Activated CD4-positive, CD25-positive, alpha-beta regulatory T cell treated with anti-CD3 and anti-CD28 coated beads, Interleukin-2, amount 50 U/mL, for 72 hours (primary cell): ENCODE data around the gene AOPEP.

Source experiments
- DNase-seq: peaks from one replicate; pipeline ENCODE4 v3.0.0; 2021

AOPEP gene

DNA sequence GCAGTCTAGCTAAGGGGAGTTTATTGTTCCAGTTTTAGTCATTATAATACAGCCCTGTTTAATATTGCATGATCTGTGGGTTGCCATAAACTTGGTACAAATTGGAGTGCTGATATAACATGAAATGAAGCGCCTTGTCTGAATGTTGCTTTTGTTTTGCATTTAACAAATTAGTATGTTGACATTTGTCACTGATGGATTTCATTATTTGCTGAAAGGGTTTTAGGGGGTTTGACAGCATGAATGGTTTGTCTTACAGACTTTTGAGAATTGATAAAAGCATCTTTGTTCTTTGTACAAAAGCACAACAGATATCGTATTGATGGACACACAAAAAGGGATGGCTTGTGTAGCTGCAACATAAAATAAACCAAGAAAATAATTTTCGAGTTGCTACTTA is 178.3 kb downstream of the AOPEP start:
- DNase-seq, result no peak

DNA sequence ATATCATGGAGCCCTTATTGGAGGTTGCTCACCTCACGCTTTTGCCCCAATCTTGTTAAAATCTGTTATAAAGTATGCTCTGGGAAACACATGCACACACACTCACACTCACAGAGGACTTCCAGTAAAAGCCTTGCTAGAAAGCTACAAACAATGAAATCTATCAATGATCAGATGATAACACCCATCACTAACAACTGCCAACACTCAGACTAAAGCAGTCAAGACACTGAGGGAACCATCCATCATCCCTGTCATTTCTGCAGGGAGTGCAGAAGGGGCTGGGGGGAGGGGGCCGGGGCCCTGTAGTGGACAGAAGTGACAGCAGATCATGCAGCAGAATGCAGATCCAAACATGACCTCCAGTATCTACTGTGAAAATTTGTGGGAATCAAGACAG is 179.1 kb downstream of the AOPEP start:
- DNase-seq, result no peak

DNA sequence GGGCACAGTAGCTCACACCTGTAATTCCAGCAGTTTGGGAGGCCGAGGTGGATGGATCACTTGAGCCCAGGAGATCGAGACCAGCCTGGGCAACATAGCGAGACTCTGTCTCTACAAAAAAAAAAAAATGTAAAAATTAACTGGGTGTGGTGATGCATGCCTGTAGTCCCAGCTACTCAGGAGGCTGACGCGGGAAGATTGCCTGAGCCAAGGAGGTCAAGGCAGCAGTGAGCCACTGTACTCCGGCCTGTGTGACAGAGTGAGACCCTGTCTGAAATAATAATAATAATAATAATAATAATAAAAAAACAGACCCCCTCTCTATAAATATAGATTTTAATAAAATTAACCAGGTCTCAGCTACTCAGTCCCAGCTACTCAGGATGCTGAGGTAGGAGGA is 179.7 kb downstream of the AOPEP start:
- DNase-seq, result no peak

DNA sequence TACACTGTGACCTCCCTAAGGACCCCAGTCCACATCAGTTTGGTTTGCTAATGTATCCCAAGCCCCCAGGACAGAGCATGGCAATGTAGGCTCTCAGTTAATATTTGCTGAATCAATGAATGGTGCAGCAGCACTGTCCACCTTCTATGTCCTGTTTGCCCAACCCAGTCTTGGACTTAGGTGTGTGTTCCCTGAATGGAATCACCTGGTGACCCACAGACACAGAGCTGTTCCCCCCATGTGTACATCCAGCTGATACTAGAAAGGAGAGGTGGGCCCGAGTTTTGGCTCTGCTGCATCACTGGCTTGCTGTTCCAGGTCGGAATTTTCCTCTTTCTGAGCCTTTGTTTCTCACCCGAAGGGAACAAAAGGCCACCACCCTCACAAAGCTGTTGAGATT is 180.2 kb downstream of the AOPEP start:
- no peak for DNase-seq

DNA sequence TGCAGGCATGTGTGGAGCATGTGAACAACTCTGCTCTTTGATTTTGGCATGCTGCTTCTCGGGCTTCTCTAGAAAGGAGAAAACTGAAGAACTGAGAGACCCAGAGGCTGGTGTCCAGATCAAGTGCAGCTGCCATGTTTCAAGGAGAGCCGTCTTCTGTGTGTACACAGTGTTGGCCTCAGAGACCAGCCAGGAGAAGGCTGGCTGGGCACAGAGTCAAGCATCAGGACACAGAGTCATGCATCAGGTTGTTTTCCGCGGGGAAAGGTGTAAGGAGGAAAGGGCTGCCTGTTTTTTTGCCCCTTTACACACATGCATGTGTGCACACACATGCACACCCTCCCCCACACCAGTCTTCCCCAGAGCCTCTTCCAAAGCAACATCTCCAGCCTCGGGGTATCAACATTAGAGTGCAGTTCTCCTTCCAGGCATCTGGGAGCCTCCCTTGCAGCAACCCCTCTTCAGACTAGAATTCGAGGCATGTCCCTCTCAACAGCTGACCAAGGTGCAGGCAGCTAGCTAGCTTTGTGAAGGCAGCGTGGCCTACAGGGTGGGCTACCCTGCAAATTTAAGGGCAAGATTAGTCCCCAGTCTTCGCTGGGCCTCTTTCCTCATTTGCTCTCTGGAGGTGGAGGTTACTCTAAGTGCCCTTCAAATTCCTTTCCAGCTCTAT is 180.9 kb downstream of the AOPEP start:
- DNase-seq, result no peak

DNA sequence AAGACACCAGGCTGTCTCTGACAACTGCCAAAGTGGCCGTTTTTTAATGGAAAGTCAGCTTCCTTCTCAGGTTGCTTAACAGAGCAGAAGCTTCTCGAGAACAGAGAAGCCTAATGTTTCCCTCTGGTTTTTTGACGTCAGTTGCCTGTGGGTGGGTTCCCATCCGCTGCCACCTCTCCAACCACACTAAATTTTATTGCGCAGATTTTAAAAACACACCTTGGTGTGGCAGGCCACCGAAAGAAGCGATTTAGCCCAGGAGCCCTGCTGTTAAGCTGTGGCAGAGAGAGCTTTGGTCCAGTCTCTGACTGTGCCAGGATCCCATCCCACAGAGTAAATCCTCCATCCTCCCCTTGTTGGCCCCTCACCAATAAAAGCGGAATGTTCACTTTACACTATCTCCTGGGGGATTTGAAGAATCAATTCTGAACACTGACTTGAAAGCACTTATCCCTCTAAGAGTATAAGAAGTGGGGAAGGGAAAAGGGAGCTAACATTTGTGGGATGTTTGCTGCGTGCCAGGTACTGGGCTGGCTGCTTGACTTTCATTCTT is 181.6 kb downstream of the AOPEP start:
- no peak for DNase-seq

DNA sequence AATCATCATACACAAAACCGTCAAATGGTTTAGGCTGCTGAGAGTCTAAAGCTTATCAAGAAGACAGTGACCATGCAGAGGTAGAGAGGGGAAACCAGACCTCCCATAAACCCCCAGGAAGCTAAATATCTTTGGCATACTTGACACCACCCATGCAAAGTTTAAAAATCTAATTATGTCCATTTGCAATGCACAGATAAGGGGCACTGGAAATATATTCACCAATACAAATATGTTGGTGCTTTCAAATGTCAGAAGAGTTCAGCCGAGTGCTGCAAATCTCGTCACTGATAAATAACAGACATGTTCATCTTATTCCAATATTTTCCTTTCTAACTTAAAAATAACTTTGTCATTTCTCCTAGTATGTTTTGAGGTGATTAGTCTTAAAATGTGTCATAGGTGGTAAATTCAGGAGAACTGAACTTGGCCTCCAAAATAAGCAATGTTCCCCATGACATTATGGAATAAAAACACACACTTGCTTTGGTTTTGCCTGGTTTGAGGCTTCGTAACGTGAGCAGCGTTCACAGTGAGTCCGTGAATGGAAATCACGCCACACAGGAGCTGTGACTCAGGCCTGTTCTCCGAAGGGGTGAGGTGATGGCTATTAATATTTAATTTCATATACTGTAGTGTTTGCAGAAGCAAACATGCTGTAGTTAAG is 182.2 kb downstream of the AOPEP start:
- DNase-seq, result no peak

DNA sequence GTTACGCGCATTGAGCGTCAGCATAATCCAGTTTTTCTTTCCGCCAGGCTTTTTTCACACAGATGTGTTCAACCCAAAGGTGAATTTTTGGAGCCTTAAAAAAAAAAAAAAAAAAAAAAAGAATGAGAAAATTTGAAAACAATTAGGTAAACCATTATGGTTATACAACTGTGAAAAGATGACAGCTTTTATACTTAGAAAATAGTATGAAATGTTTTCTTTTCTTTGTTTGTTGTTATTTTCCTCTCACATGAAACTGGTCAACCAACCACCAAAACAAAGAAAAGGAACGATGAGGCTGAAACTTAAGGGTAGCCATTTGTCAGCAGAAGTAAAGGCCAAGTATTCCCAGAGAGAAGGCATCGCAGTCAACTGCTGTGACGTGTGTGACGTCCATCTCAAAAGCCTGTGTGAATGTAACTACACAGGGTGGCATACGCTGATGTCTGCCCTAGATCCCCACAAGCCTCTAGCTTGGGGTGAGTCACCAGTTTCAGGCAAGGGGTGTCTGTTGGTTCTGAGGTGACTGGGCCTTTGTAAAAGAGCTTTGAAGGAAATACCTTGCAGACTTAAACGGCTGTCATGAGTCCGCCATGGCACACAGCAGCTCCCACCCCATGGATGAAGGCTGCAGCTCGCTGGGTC is 182.9 kb downstream of the AOPEP start:
- DNase-seq, result no peak

DNA sequence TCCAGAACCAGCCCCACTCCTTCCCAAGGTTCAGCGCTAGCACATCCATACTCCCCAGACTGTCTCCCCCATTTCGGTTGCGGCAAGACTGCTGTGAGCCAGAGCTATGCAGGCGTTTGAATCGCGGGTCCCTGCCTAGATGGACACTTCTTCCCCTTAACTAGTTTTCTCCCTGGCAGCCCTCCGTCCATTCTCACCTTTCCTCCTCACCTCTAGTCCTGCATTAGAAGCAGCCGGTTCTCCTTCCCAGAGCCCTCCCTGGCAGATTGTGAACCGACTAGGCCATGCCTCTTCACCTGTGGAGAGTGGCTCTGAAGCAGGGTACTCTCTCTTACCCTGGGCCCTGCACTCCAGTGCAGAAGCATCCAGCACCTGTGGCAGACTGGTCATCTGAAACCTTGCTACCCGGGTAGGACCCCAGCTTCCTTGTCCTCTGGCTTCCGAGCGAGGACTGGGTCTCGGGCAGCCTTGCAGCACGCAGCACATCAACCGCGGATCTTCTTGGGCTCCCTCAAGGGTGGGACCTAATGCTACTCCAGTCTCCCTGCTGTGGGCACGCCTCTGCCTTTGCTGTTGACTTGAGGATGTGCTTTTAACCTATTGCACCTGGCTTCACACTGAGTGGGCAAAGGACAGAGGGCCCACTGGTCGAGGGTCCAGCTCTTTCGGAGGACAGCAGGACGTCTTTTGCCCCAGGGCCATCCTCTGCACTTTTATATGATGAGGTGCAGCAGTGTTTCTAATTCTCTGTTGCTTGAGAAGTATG is 183.6 kb downstream of the AOPEP start:
- DNase-seq, result no peak

DNA sequence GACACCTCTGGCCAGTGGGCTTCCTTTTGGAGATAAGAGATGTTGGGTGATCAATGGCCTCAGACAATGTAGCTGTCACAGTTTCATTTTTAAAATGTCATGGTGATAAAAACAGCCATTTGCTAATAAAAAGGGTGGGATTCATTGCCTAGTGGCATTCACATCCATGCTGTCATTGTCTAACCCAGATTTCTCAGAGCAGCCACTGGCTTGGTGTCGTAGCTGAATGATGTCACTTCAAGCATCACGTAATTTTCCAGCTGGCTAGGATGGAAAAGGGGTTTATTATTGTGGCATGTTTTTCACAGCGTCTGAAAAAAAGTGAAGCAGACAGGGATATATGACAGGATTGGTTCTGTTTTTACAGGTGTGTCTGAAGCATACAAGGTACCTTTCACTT is 184.7 kb downstream of the AOPEP start:
- no peak for DNase-seq

DNA sequence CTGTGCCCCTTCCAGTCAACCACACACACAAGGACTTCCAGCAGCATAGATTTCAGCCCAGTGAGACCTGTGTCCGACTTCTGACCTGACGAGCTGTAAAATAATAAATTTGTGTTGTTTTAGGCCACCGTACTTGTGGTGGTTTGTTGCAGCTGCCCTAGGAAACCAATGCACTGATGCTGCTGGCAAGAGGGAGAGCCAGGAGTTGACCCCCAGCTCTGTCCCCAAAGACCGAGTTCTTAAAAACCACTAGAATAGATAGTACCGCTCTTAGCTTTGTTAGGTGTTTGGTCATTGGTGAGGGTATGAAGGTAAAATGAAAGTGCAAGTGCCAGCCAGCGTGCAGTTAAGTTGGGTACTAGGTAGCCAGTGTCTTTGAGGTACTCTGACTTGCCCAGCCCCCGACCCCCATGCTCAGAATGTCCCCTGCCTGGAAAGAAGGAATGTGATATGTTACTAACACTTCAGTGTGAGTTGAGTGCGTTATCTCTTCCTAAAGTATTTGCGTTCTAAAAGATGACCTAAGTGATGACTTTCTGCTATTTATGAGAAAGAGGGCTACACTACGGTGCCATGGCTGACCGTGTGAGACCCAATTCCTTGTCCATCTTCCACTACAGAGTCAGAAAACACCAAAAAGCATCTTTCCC is 185.6 kb downstream of the AOPEP start:
- DNase-seq, result no peak

DNA sequence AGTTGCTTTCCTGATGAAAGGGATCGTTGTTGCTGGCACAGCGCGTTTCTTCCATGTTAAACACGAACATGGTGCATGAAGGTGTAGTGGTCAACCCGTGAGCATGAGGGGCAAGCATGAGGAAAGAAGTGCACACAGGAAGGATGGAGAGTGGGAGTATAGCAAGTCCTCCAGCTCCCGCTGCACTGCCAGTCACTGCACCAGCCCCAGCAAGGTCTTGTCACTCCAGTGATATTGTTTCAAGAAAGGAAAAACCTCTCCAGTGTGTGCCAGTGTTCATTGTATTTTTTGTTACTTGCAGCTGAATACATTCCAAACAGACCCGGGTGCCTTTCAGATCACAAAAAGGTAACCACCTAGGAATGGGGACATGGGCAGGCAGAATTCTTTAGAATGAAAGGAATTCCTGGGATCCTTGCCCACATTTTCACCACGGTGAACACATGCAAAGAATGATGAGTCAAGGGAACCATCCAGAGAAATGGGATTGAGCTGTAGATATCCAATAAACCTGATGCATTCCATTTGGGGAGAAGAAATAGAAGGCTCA is 186.3 kb downstream of the AOPEP start:
- DNase-seq, result no peak

DNA sequence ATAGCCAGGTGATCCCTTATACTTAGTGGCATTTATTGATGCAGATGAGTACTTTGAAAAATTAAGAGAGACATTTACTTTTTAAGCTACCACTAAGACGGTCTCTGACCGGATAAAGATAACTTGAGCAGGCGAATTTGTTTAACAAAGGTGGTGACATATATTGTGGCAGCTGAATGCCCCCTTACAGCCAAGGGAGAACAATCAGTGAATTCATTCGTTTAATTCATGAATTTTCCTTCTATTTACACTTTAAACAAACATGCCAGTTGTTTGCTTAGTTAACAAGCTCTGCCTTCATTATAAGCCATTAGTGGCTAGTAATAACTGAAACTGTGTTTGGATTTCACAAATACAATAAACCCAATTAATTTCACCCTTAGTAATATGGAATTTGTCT is 187.1 kb downstream of the AOPEP start:
- no peak for DNase-seq

DNA sequence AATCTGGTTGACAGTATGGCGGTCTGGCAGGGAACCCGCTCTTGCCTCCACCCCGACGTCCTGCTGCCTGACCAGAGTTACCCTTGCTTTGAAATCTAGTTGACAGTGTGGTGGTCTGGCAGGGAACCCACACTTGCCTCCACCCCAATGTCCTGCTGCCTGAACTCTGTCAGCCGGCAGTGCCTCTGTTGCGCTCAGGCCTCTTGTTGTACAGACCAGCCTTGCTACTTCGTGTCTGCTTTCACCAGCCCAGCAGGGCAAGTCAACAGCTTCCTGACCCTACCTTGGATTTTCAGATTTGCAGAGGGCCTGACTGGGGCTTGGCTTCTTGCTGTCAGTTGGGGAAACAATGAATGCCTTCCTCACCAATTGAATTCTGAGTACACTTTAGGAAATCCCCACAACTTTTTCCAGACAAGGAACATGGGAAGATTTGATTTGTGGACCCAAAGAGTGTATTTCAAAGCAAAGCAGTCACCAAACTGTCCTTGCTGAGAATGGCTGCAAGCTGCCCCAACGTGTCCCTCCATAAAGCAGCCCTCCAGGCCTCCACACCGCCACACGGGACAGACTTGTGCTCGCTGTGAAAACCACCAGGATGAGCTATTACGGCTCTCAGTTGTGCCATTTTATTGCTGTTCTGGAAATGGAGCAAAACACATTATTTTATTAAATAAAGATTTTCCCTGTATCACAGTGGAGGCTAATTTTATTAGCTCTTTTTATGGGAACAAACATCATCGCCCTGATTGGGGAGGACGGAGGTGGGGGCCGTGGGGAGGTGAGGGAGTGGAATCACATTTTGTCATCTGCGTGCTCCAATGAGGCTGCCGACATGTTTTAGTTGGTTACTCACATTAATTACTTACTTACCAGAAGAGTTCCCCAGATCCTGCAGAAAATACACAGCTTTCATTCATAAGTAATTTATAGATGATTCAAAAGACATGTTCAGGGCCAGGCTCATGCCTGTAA is 189.3 kb downstream of the AOPEP start:
- DNase-seq, result no peak

DNA sequence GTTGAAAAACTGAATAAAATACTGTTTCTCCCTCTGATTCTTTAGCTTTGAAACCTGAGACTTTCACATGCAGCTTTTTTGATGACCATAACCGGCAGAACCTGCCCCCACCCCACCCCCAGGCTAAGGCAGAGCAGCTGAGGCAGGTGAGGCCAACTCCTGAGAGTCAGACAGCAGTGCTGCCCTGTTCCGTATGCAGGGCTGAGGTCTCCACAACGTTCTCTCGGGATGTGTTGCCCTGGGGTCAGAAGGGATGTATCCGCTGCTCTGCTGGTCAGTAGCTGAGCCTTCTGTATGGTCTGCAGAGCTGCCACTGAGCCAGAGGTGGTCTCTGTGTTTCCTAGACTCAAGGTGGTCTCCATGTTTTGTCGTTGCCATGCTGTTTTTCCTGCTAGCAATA is 190.5 kb downstream of the AOPEP start:
- no peak for DNase-seq

DNA sequence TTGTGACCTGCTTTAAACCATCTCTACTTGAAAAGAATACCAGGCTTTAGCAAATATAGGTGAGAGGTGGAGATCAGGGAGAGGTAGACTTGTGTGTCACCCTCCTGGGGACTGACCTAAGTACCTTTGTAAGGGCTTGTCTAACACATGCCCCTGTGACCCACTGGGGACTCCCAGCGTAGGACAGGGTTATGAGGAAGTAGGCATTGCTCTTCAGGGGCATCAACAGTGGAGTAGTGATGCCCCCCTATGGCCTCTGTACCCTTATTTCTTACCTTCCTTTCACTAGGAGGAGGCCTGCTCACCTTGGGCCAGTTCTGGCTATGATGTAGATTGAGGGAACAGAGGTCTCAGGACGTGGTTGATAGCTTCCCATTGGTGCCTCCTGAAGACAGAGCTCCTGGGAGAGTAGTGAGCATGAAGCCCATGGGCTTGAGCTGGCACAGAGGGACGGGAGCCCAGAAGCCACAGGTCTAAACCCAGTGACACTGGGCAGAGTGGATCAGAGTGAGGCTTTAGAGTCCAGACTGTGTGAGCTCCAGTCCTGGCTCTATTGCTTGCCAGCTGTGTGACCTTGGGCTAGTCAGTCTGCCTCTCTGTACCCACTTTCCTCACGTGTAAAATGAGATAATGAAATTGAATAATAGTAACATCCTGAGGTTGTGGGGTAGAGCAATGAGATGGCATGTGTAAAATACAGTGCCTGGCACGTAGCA is 191.7 kb downstream of the AOPEP start:
- DNase-seq, result no peak

DNA sequence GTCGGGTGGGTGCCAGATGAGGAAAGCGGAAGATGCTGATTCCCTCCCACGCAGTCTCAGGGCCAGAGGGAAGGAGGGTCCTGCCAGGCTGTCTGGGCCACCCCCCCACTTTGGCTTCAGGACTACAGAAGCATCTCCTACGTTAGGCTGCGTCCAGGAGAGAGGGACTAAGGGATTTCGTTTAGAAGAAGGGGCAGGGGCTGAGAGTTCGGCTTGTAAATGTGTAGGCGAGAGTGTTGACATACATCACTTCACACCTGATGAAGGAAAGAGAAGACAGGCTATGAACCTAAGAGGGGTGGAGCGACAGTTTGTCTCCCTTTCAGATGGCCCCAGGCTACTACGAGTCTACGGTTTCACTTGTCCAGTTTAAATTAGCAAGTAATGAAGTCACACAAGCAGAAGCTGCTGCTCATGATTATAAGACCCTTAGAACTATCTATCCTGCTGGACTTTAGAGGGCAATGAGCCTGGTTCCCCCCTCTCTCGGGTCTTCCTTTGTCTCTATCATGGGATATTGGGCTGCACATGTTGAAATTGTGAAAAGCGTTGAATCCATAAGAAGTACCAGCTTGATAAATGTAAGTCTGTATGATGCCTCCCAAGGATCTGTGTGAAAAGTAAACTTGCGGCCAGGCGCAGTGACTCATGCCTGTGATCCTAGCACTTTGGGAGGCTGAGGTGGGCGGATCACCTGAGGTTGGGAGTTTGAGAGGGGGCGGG is 193.0 kb downstream of the AOPEP start:
- no peak for DNase-seq

DNA sequence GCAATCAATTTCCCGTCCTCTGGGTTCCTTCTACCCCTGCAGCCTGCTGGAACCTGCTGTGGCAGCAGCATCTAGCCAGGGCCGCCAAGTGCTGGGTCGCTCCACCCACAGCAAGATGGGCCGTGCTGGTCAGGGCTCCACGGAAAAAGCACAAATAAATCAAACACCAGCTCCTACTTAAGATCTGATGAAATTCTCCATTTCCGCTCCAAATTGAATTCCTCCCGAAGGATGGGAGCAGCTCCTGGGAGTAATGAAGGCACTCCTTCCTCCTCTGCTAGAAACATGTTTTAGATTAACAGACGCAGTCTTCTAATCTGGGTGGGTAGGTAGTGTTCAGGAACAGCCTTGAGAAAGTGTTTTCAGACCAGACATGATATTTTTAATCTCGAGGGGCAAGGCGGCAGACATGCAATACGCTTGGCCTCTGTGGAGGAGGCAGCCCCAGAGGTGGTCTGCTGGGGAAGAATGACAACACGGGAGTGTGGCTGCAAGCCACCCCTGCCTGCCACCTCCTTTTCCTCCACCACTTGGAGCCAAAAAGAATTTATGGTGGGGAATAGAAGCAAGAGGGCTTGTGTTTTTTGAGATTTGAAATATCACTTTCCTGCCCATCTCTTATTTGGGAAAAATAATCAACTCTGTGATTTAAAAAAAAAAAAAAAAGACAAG is 194.1 kb downstream of the AOPEP start:
- no peak for DNase-seq

DNA sequence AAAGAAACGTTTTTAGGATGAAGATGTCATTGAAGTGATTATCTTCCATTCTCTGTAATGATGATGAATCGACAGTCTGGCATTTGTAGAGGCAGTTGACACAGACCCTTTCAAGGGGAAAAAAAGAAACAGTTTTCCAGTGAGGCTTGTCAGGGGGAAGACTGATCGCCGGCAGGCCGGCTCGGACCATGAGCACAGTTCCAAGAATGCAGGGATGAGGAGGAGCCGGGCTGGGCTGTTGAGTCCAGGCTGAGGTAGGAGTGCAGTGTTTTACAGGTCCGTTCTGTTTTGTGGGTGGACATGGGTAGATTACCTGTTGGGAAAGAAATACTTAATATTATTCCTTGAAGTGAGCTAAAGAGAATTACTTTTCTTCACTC is 194.6 kb downstream of the AOPEP start:
- DNase-seq, result no peak
